Subcutaneous adipose tissue (tissue), 4 donors: Measurements from ENCODE around the gene RRH. TPM values are rescaled to one million over a fixed set of nuclear protein-coding genes. Genes with fewer than 3 reads are reported as not detected.

ENCODE experiments used
- total RNA-seq, 4 donors: library from RNA; depleted of rRNA; stranded (reverse); fragments of >200 nt; gene quantifications; one replicate each; pipeline ENCODE4 v1.1.0, GENCODE V29; 2016
- TF ChIP-seq, protein P1 (sequence below): fragments of 450-650 bp; IDR thresholded peaks from one replicate; pipeline ENCODE4 v1.5.1; 2016; ENCODE audit warnings: low read depth, mild to moderate bottlenecking, control low read depth, antibody characterized with exemption, moderate library complexity

RRH gene
- total RNA-seq, 4 donors from 2014 or later: 0.34 to 0.65 (median 0.44) TPM; not detected in 1

DNA sequence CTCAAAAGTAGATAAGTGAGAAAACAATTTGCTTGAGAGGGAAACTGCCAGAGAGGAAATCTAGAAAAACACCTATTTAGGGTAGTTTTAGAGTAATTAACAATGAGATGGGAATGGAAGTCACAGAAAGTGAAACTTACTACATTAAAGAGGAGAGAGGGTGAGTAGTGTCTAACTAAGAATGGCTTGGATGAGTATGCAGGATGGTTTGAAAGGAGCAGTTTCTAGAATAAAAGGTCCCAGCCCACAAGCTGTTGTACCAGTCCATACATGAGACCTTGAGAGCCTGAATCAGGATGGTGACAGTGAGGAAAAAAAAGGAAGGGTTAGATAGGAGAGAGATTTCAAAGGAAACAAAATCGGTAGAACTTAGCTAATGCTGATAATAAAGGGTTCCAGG is 10.9 kb upstream of the RRH start:
- TF ChIP-seq, protein P1, sequence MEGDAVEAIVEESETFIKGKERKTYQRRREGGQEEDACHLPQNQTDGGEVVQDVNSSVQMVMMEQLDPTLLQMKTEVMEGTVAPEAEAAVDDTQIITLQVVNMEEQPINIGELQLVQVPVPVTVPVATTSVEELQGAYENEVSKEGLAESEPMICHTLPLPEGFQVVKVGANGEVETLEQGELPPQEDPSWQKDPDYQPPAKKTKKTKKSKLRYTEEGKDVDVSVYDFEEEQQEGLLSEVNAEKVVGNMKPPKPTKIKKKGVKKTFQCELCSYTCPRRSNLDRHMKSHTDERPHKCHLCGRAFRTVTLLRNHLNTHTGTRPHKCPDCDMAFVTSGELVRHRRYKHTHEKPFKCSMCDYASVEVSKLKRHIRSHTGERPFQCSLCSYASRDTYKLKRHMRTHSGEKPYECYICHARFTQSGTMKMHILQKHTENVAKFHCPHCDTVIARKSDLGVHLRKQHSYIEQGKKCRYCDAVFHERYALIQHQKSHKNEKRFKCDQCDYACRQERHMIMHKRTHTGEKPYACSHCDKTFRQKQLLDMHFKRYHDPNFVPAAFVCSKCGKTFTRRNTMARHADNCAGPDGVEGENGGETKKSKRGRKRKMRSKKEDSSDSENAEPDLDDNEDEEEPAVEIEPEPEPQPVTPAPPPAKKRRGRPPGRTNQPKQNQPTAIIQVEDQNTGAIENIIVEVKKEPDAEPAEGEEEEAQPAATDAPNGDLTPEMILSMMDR: no peak

DNA sequence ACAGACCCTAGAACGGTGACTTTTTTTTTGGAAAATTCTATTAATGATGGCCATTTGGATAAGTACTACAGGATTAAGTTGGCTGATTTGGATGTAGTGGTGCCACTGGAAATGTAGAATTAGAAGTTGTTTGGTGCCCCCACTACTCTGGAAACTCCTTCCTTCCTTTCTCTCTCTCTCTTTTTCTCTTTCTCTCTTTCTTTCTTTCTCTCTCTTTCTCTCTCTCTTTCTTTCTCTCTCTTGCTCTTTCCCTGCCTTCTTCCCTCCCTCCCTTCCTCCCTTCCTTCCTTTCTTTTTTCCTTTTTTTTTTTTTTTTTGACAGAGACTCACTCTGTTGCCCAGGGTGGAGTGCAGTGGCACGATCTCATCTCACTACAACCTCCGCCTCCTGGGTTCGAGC is 9.5 kb upstream of the RRH start:
- TF ChIP-seq, protein P1: no peak

DNA sequence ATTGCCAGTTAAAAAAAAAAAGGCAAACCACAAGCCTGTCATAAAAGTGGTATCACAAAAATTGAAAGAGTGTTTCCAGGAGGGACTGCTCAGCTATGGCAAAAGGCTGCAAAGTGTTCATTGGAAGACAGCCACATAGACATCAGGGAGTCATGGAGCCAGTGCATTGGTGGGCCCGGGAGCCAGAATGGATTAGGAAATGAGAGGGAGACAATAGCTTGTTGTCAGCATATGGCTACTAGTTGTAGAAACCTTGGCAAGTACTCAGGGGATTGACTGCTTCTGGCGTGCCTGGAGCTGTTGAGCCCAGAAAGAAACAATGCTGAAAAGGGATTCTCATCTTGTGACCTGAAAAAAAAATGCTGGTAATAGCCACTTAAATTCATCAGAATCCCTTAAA is 7.2 kb upstream of the RRH start:
- TF ChIP-seq, protein P1: no peak

DNA sequence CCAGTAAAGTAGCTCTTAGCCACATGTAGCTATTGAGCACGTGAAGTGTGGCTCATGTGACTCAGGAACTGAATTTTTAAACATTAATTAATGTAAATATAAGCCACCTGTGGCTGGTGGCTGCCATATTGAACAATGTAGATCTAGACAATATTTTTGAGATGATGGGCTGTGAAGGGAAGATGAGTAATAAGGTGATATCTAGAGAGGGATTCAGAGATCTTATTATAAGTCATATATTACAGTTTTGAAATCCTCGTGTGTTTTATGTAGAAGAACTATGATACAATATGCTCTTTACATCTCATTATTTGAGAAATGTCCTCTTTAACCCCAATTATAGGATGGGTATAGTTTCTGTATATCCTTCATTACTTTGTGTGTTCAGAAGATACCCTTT is 6.6 kb upstream of the RRH start:
- TF ChIP-seq, protein P1: no peak

DNA sequence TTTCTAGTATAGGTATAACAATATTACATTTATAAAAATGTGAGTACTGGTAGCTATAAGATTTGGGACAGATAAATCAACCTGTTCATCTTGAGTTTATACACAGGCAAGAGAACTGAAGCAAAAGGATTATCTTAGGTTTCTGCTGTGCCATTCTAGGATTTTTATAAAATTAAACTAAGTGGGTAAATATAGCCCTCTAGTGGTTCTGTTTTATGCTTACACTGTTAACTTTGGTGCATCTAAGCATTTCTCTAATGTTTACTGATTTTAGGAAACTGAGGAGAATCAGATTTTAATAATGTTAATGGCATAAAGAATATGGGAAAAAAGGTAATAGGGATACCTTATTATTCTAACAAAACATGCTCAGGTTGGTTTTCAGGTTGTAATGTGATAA is 1.1 kb upstream of the RRH start:
- TF ChIP-seq, protein P1: no peak

DNA sequence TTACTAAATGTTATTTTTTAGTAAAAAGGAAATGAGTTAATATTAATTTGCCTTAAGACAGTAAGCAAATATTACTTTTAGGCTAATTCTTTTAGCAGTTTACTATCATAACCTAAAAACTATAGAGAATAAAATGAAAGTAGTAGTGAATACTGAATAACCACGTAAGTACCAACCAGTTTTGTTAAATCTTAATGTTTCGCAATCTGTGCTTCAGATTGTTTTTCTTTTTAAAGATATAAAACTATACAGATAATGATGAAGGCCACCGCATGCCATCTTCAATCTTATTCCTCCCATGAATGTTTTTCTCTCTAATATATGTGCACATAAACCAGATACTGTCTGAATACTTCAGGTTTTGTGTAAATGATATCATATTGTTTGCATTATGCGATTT is 6.0 kb downstream of the RRH start:
- TF ChIP-seq, protein P1: no peak

DNA sequence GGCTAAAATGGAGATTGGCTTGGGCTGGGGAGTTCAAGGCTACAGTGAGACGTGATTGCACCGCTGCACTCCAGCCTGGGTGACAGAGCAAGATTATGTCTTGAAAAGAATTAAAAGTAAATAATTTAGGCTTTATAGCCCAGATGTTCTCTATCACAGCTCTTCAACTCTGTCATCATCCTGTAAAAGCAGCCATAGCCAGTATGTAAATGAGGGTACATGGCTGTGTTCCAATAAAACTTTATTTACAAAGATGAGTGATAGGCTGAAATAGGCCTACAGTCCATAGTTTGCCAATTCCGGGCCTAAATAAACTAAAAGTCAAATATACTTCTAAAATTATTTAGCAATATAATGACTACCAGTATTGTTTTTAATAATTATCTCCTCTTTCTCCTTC is 9.2 kb downstream of the RRH start:
- TF ChIP-seq, protein P1: no peak
